ENCODE results near the gene ITGB5.

ITGB5 gene

GRCh38 chr3:124887177-124887931, at the start of gene ITGB5:
Gene ITGB5, minus strand, starts transcription at chr3:124887365. Its CDS starts 365 bp downstream, at chr3:124887000.
- peaks cover 51% of the 10 kb centered on the region for H3K4me1 Mint-ChIP-seq (ENCODE audit: low read depth)
- peak within 1 kb of the TSS; percentile 77 for H3K27ac Mint-ChIP-seq
- intact Hi-C loops (cut with micrococcal nuclease) = no loop called here
- H3K4me3 Mint-ChIP-seq = peak within 1 kb of the TSS; percentile 84
- H3K9me3 Mint-ChIP-seq = no peaks in the 10 kb centered on the region
- peaks cover 16% of the 10 kb centered on the region for H3K36me3 Mint-ChIP-seq (ENCODE audit: low read depth)
- H3K27me3 Mint-ChIP-seq = peaks cover 59% of the 10 kb centered on the region

DNA sequence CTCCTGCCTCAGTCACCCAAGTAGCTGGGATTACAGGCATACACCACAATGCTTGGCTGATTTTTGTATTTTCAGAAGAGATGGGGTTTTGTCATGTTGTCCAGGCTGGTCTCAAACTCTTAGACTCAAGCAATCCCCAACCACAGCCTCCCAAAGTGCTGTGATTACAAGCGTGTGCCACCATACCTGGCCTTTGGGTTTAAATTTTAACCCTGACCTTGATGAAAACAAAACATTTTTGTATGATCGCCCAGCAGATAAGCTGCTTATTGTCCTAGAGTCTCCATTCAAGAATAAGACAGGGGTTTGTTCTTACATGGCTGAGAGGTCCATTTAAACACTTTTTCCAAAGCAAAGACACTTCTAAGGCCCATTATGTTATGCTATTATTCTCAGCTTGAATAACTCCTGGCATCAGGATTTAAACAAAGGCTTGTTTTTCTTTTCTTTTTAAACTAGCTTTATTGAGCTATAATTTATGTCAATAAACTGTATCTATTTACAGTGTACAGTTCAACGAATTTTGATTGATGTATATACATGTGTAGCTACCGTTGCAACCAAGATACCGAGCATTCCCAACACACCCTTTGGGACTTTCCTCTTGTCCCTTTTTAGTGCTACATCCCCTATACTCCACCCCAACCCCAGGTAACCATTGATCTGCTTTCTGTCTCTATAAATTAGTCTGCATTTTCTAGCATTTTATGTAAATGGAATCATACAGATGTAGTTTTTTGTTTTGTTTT, 48.8 kb upstream of the ITGB5 start:
- no peak overlapping the region for H3K4me3 Mint-ChIP-seq
- peaks cover 33% of the 10 kb centered on the region for H3K4me1 Mint-ChIP-seq (ENCODE audit: low read depth)
- H3K36me3 Mint-ChIP-seq (ENCODE audit: low read depth) = no peaks in the 10 kb centered on the region
- H3K9me3 Mint-ChIP-seq = no peaks in the 10 kb centered on the region
- peaks cover 17% of the 10 kb centered on the region for H3K27me3 Mint-ChIP-seq
- H3K27ac Mint-ChIP-seq = peak overlapping the region; percentile 72
- intact Hi-C loops (cut with micrococcal nuclease) = no loop called here

- peak overlapping the region; percentile 72 for H3K27ac Mint-ChIP-seq
- intact Hi-C loops (cut with micrococcal nuclease) = no loop called here
These were observed 48.1 kb upstream of the ITGB5 start for GRCh38 chr3:124935264-124935663.

GRCh38 chr3:124934577-124934976, 47.4 kb upstream of the ITGB5 start, which contains the start of gene MUC13:
Gene MUC13, minus strand, starts transcription at chr3:124934751. Its CDS starts 39 bp downstream, at chr3:124934712.
- Mint-ChIP-seq H3K9me3 (no peaks in the 10 kb centered on the region), H3K27ac (peak within 1 kb of the TSS; percentile 72), H3K27me3 (peaks cover 14% of the 10 kb centered on the region), H3K4me1 (ENCODE audit: low read depth) (peaks cover 33% of the 10 kb centered on the region), H3K36me3 (ENCODE audit: low read depth) (no peaks in the 10 kb centered on the region), H3K4me3 (no peak within 1 kb of the TSS)
- intact Hi-C loops (cut with micrococcal nuclease) = no loop called here

More at GRCh38 chr3:124935264-124935663, 48.1 kb upstream of the ITGB5 start:
- no peaks in the 10 kb centered on the region for H3K36me3 Mint-ChIP-seq (ENCODE audit: low read depth)
- H3K4me3 Mint-ChIP-seq = no peak overlapping the region
- peaks cover 17% of the 10 kb centered on the region for H3K27me3 Mint-ChIP-seq
- no peaks in the 10 kb centered on the region for H3K9me3 Mint-ChIP-seq
- peaks cover 33% of the 10 kb centered on the region for H3K4me1 Mint-ChIP-seq (ENCODE audit: low read depth)

DNA sequence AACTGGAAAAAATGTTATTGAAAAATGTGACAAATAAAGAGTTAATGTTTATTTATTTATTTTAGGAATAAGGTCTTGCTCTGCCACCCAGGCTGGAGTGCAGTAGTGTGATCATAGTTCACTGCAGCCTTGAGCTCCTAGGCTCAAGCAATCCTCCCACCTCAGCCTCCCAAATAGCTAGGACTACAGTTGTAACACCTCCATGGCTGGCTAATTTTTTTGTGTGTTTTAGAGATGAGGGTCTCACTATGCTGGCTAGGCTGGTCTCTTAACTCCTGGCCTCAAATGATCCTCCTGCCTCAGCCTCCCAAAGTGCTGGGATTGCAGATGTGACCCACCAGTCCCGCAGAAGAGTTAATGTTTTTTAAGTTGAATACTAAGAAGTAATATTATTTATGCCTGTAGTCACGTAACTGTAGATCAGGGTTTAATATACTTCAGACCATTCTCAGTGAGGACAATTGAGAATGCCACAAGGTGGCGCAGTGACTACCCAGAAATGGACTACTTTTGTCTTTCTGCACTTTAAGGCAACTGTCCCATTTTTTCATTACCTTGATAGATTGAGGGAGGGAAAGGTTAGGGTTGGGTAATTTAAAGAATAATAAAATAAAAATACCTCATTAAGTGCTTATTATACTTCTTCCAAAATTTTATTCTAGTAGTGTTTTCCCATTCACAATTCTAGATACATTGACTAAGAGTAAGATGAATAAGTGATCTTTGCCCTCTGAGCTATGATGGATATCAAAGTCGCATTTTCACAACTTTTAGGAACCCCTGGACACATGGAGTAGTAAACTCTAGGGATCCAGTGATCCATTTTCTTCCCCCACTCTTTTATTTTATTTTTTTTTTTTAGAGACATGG, 41.4 kb upstream of the ITGB5 start:
- Mint-ChIP-seq H3K36me3 (ENCODE audit: low read depth) (no peaks in the 10 kb centered on the region), H3K4me1 (ENCODE audit: low read depth) (peaks cover 31% of the 10 kb centered on the region), H3K4me3 (no peak overlapping the region), H3K9me3 (no peaks in the 10 kb centered on the region), H3K27me3 (peaks cover 6% of the 10 kb centered on the region), H3K27ac (peak overlapping the region; percentile 63)
- intact Hi-C loops (cut with micrococcal nuclease) = loop anchor here (1.0 to 10.0 kb wide), 4 partner anchors 39 to 236 kb away; no protein-coding TSS in a partner anchor

DNA sequence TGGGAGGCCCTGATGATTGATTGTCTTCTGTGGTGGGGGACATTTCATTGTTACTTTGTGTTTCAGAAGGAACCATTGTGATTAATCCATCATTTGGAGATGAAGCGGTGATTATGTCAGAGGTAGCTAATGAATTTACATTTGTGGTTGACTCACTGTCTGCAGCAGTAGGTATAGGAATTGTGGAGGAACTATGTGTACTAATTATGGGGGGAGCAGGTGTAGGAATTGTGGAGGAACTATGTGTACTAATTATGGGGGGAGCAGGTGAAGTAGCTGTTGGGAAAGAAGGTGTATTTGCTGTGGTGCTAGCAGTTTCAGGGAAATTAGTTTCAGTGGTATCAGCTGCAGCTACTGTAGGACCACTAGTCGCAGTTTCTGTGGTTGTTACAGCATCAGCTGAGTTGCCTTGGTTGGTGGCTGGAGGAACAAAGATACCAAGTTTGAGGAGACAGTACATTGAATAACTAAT, 40.4 kb upstream of the ITGB5 start:
- H3K27me3 Mint-ChIP-seq = peaks cover 1% of the 10 kb centered on the region
- peaks cover 22% of the 10 kb centered on the region for H3K4me1 Mint-ChIP-seq (ENCODE audit: low read depth)
- H3K4me3 Mint-ChIP-seq = no peak overlapping the region
- no peaks in the 10 kb centered on the region for H3K36me3 Mint-ChIP-seq (ENCODE audit: low read depth)
- H3K27ac Mint-ChIP-seq = peak overlapping the region; percentile 1
- intact Hi-C loops (cut with micrococcal nuclease) = loop anchor here (1.0 to 10.0 kb wide), 4 partner anchors 40 to 237 kb away; no protein-coding TSS in a partner anchor
- no peaks in the 10 kb centered on the region for H3K9me3 Mint-ChIP-seq

GRCh38 chr3:124926426-124927101, 39.4 kb upstream of the ITGB5 start:
- no peaks in the 10 kb centered on the region for H3K9me3 Mint-ChIP-seq
- no peak overlapping the region for H3K4me3 Mint-ChIP-seq
- no peaks in the 10 kb centered on the region for H3K36me3 Mint-ChIP-seq (ENCODE audit: low read depth)
- intact Hi-C loops (cut with micrococcal nuclease) = loop anchor here (5.0 to 10.0 kb wide), 2 partner anchors 41 to 238 kb away; no protein-coding TSS in a partner anchor
- H3K4me1 Mint-ChIP-seq (ENCODE audit: low read depth) = peaks cover 19% of the 10 kb centered on the region
- H3K27ac Mint-ChIP-seq = peak overlapping the region; percentile 60
- peaks cover 1% of the 10 kb centered on the region for H3K27me3 Mint-ChIP-seq

DNA sequence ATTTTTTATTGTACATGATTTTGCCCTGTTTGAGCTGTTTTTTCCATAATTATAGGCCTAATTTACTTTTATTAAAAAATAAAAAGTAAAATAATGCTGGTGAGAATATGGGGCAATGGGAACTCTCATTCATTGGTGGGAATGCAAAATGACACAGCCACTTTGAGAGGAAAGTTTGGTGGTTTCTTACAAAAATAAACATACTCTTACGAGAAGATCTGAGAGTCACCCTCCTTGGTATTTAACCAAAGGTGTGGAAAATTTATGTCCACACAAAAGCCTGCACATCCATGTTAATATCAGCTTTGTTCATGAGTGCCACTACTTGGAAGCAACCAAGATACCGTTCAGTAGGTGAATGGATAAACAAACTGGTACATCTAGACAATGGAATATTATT, 37.6 kb upstream of the ITGB5 start:
- Mint-ChIP-seq H3K9me3 (no peaks in the 10 kb centered on the region), H3K27me3 (no peaks in the 10 kb centered on the region), H3K4me1 (ENCODE audit: low read depth) (peaks cover 26% of the 10 kb centered on the region), H3K27ac (no peak overlapping the region), H3K36me3 (ENCODE audit: low read depth) (no peaks in the 10 kb centered on the region), H3K4me3 (no peak overlapping the region)
- intact Hi-C loops (cut with micrococcal nuclease) = loop anchor here (5.0 to 10.0 kb wide), 2 partner anchors 43 to 240 kb away; no protein-coding TSS in a partner anchor

DNA sequence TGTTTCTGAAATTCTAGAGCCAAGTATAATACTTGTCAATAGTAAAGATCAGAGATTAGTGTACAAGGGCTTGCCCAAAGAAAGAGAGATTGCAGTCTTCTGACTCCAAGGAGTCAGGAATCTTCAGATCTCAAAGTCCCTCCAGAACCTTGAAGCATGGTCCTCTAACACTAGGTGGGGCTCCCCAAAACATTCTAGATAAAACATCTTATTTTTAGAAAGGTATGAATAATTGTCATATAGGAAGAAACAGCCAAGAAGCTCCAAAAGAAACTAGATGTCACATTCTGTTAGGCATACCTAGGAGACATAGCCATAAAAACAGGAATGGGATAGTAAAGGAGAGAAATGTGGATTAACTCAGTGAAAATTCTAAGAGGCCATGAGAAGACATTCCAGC, 36.7 kb upstream of the ITGB5 start:
- Mint-ChIP-seq H3K9me3 (no peaks in the 10 kb centered on the region), H3K36me3 (ENCODE audit: low read depth) (no peaks in the 10 kb centered on the region), H3K4me1 (ENCODE audit: low read depth) (peaks cover 26% of the 10 kb centered on the region), H3K27ac (no peak overlapping the region), H3K4me3 (no peak overlapping the region), H3K27me3 (peaks cover 1% of the 10 kb centered on the region)
- intact Hi-C loops (cut with micrococcal nuclease) = loop anchor here (10.0 kb wide), 1 partner anchor 241 kb away; no protein-coding TSS in a partner anchor

DNA sequence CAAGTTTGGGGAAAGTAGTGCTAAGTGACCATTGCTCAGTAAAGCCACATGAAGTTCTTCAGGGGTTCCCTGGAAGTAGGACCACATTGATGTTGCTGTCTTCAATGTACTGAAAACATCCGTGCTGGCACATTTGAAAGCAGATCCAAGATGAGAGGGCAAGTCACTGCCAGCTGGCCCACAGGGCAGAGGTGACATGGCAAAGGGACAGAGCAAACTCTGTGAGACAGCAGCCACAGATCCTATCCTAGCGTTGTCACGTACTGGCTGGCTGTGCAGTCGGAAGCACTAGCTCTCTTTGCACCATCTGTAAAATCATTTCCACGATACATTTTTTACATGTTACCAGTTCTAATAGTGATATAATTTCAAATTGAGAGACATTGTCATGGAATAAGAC, 33.6 kb upstream of the ITGB5 start:
- Mint-ChIP-seq H3K27me3 (peaks cover 2% of the 10 kb centered on the region), H3K4me3 (no peak overlapping the region), H3K9me3 (no peaks in the 10 kb centered on the region), H3K36me3 (ENCODE audit: low read depth) (no peaks in the 10 kb centered on the region), H3K27ac (peak overlapping the region; percentile 37), H3K4me1 (ENCODE audit: low read depth) (peaks cover 22% of the 10 kb centered on the region)
- intact Hi-C loops (cut with micrococcal nuclease) = loop anchor here (10.0 kb wide), 1 partner anchor 244 kb away; no protein-coding TSS in a partner anchor

DNA sequence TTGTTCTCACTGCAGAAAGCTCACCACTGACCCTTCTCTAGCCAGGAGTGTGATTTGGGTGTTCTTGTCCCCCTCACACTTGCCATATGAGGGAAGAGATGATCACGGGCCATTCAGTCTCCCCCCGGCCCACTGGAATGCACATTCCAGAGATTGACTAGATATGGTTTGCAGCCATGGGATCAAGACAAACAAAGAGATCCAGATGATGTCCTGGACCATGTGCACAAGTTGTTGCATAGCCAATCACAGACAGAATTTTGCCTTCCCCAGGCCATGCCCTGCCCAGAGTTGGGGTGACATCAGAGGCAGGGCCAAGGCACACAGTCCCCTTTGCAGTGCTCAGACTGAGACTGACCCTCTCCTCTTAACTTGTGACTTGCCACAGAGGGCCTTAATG, 32.6 kb upstream of the ITGB5 start:
- Mint-ChIP-seq H3K27ac (no peak overlapping the region), H3K9me3 (no peaks in the 10 kb centered on the region), H3K4me3 (no peak overlapping the region), H3K36me3 (ENCODE audit: low read depth) (no peaks in the 10 kb centered on the region), H3K27me3 (peaks cover 2% of the 10 kb centered on the region), H3K4me1 (ENCODE audit: low read depth) (peaks cover 22% of the 10 kb centered on the region)
- intact Hi-C loops (cut with micrococcal nuclease) = loop anchor here (10.0 kb wide), 1 partner anchor 245 kb away; no protein-coding TSS in a partner anchor

GRCh38 chr3:124918524-124918923, 31.4 kb upstream of the ITGB5 start:
- intact Hi-C loops (cut with micrococcal nuclease) = no loop called here
- H3K27me3 Mint-ChIP-seq = peaks cover 2% of the 10 kb centered on the region

More at GRCh38 chr3:124918524-124918923, 31.4 kb upstream of the ITGB5 start:
- Mint-ChIP-seq H3K9me3 (no peaks in the 10 kb centered on the region), H3K27ac (peak overlapping the region; percentile 80), H3K4me1 (ENCODE audit: low read depth) (peaks cover 22% of the 10 kb centered on the region), H3K4me3 (no peak overlapping the region), H3K36me3 (ENCODE audit: low read depth) (no peaks in the 10 kb centered on the region)

Measured in dendritic cell treated with granulocyte-macrophage colony-stimulating factor and Interleukin-4, amounts not matched to agents 40 ng/mL and 50 ng/mL, for 4 days (primary cell).